Measurements from ENCODE around the gene ZNF575.
"Not testable (repeated sequence)": the region's sequence is repeated elsewhere in the genome, so short reads cannot be mapped to it uniquely, and the experiment has no call there.

ZNF575 gene

DNA sequence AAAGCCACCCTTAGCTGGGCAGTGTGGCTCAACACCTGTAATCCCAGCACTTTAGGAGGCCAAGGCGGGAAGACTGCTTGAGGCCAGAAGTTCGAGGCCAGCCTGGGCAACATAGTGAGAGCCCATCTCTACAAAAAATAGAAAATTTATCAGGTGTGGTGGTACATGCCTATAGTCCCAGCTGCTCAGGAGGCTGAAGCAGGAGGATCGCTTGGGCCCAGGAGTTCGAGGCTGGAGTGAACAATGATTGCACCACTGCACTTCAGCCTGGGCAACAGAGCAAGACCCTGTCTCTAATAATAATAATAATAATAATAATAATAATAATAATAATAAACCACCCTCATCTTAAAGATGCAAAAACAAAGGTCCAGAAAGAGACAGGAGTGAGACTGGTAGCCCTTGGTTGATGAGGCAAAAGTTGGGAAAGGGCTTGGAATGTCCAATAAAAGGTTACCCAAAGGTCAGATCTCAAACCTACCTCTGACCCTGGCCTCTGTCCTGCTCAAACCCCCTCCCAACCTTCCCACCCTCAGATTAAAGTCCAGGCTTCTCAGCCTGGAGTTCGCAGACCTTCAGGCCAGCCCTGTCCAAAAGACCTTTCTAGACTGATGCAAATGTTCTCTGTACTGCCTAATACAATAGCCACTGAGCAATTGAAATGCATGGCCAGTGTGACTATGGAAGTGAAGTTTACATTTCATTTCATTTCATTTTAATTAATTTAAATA, 9.1 kb downstream of the ZNF575 start:
- DNase-seq (ENCODE audit: low read depth in 1 of 2, low spot score in 1 of 2) = no peak

DNA sequence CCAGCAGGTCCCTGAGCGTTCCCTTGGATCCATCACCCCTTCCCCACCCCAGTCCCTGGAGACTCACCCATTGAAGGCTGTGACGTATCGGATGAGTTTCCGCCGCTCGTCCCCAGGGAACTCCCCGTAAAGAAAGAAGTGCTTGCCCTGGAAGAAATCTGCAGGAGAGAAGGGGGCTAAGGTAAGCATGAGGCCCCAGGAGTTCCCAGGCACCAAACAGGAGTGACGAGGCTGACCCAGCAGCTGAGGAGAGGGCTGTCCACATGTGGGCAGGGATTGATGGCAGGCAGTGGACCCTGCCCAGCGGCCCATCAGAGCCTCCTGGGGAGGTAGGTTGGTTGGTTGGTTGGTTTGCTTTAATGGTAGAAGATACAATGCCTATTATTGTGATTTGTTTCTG, 11.1 kb downstream of the ZNF575 start:
- no peak for DNase-seq (ENCODE audit: low read depth in 1 of 2, low spot score in 1 of 2)

DNA sequence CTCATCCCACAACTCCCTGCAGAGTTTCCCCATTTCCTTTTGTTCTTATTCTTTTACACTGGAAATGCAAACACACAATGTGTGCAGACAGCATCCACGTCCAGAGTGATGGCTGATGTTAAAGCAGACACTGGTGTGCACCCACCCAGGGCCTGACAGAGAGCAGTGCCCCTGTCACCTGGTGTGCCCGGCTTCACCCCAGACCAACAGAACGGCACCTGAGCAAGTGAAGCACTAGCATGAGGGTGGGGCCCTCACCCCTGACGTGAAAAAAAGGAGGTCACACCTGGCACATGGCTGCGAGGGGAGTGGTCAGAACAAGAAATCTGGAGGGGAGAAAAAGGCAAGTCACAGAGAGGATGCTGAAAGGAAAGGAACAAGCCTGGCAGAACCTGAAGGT, 12.3 kb downstream of the ZNF575 start:
- no peak for DNase-seq (ENCODE audit: low read depth in 1 of 2, low spot score in 1 of 2)

DNA sequence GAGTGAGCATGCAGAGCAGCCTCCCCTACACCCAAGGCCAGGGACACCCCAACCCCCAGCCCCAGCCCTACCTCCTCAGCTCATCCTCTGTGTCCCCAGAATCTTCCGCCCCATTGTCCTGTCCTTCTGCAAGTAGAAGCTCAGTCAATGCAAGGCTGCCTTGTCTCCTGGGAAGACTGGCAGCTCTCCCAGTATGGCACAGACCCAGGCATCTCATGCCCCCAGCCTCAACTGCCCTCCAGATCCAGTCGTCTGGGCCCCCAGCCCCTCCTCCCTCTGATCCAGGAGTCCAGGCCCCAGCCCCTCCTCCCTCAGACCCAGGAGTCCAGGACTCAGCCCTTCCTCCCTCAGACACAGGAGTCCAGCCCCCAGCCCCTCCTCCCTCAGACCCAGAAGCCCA, 13.0 kb downstream of the ZNF575 start:
- no peak for DNase-seq (ENCODE audit: low read depth in 1 of 2, low spot score in 1 of 2)

DNA sequence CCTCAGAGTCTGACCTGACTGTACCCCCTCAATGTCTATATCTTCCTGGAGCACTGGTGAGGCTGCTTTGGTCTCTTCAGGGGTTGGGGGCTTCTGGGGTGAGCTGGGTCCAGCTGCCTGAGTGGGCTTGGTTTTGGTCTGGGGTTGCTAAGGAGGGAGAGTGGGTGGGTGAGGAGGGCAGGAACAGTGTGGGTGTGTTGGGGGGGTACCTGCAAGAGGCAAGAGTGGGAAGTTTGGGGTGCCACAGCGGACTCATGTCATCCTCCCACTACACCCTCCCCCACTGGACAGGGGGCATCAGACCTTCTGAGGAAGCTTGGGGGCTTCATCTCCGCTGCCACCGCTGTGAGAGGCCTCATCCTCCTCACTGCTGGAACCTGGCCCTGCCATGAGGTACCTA, 13.6 kb downstream of the ZNF575 start:
- DNase-seq (ENCODE audit: low read depth in 1 of 2, low spot score in 1 of 2) = no peak

DNA sequence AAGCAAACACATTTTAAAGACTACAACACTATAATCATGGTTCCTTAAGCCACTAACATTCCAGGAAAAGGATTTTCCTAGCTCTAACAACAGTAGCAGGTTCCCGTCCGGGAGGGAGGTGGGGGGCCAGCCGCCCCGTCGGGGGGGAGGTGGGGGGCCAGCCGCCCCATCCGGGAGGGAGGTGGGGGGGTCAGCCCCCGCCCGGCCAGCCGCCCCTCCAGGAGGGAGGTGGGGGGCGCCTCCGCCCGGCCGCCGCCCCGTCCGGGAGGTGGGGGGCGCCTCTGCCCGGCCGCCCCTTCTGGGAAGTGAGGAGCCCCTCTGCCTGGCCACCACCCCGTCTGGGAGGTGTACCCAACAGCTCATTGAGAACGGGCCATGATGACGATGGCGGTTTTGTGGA, 14.9 kb downstream of the ZNF575 start:
- not testable (repeated sequence) for DNase-seq (ENCODE audit: low read depth in 1 of 2, low spot score in 1 of 2)

DNA sequence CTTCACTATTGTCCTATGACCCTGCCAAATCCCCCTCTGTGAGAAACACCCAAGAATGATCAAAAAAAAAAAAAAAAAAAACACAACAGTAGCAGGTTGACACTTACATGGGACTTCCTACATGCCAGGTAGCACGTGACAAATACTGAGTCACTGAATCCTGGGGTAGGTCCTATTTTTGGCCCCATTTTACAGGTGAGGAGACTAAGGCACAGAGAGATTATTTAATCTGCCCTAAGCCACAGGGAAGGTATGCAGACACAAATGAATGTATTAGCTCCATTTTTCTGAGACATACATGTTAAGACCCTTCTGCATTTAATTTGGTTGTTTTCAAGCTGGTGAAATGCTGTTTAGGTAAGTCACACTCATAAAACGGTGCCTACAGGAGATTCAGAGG, 15.7 kb downstream of the ZNF575 start:
- DNase-seq (ENCODE audit: low read depth in 1 of 2, low spot score in 1 of 2) = no peak

DNA sequence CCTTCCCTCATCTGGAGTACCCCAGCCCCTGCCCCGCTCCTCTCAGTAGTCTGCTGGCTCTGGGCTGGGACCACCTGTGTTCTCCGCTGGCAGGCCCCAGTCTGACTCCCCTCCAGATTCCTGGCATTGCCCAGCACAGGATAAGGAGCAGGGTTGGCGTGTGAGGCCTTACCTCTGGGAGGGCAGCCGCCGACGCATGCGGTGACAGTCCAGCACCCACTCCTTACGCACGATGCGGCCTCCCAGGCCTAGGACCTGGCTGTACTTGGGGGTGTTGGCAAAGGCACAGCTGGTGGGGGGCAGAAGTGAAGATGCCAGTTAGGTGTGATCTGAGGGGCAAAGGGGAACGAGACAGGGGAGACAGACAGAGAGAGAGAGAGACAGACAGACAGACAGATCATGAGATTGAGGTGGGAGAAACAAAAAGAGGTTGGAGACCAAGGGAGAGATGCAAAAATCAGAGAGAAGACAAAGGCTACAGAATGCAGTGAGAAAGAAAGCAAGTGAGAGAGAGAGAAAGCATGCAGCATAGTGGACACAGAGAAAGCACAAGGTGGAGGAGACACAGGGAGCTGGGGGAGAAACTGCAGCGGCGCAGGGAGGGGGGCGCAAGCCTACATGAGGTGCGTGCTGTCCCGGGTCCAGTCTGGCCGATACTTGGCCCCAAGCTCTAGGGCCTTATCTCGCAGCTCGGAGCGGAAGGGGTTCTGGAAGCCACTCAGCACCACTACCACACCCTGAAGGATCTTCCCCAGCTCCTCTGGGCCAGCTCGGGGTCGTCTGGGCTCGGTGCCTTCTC, 18.6 kb downstream of the ZNF575 start:
- no peak for DNase-seq (ENCODE audit: low read depth in 1 of 2, low spot score in 1 of 2)

DNA sequence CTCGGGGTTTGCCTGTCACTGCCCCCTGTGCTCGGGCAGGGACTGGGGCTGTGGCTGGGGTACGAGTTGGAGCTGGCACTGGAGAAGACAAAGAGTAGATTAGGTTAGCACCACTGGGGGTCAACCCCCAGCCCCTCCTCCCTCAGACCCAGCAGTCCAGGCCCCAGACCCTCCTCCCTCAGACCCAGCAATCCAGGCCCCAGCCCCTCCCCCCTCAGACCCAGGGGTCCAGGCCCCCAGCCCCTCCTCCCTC, 19.1 kb downstream of the ZNF575 start:
- DNase-seq (ENCODE audit: low read depth in 1 of 2, low spot score in 1 of 2) = no peak

DNA sequence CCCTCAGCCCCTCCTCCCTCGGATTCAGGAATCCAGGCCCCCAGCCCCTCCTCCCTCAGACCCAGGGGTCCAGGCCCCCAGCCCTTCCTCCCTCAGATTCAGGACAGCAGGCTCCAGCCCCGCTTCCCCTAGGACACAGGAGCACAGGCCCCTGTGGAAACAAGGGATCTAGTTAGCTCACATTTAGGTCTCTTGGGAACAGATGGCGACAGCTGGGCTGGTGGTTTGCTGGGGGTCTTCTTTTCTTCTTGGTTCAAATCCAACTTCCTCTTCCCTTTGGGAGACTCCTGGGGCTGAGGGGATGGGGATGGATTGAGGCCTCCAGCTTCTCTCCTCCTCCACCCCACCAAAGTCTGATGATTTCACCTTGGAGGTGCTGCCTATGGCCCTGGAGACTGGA, 19.6 kb downstream of the ZNF575 start:
- no peak for DNase-seq (ENCODE audit: low read depth in 1 of 2, low spot score in 1 of 2)

DNA sequence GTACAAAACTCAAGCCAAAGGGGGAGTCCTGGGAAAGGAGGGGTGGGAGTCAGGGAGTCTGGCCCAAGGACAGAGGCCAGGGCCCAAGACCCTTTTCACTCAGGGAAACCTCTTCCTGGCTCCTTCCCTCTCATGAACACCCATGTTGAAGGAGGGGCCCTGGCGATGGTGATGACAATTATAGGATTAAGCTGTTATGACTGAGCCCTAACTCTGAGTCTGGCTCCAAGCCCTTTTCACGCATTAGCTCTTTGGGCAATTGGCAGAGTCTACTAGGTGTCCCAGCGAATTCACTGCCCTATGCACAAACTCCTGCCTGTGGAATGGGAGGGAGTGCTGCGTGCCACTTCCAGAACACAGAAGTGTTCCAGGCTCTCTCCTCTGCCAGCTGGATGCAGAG, 20.7 kb downstream of the ZNF575 start:
- no peak for DNase-seq (ENCODE audit: low read depth in 1 of 2, low spot score in 1 of 2)

DNA sequence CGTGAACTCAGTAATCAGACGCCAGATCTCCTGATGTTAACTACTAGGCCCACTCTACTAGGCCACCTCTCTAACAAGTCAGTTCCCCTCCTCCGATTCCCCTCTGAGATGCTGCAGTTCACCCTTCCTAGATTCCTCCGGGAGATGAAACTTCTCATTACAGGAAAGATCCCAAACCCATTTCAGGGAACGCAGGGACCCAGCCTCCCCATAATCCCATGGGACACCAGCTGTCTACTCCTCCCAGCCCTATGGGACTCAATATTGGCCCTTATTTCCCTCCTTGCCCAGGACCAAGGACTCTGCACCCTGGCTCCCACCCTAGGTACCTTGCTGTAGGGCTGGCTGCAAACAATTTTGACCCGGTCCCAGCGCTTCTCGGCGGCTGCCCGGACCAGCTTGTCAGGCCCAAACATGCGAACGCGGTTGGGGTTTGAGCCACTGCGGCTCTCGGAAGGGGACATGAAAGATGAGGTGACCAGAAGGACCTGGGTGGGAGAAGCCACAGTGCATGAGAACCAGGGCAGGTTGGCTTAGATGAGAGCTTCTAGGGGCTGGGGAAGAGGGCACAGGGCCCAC, 21.4 kb downstream of the ZNF575 start:
- DNase-seq (ENCODE audit: low read depth in 1 of 2, low spot score in 1 of 2) = no peak

DNA sequence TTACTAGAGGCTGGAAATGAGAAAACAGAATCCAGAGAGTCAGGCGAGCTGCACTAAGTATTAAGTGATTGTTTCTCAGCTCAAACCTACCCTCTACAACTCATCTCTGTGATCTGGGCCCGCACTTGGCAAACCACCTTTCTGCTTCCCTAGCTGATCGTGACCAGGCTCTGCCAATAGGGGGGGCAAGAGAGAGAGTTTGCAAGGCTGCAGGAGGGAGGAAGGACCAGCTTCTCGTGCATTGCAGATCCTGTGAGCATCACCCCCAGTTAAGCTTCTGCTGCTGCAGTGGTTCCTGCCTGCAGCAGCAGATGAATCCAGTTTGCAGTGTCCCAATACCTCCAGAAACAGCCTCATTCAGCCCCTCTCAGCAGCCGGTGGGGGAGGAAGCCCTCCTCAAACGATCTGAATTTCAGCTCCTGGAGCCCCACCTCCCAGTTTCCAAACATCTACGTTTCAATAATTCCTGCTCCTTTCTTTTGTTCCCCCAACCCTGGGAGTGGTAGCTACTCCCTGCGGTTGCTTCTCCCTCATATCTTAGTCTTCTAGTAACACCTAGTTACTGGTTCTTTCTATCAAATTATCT, 22.3 kb downstream of the ZNF575 start:
- peak; percentile 56 to 78 for DNase-seq (ENCODE audit: low read depth in 1 of 2, low spot score in 1 of 2)

DNA sequence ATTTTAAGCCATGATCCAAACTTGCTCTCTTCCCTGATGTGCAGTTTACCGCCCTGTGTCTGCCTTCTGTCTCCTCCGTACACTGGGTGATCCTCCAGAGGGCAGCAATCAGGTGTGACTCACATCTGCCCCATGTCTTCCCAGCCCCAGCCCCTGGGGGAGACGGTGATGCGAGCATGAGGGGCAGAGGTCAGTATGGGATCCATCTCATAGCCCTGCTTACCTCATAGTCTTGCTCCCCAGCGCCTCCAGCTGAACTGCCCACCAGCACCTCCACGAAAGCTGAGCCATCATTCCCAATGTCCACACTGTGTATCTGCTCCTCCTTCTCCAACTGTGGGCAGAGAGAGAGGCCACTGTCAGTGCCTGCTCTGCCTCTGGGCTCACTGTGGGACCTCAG, 27.7 kb downstream of the ZNF575 start:
- no peak for DNase-seq (ENCODE audit: low read depth in 1 of 2, low spot score in 1 of 2)

DNA sequence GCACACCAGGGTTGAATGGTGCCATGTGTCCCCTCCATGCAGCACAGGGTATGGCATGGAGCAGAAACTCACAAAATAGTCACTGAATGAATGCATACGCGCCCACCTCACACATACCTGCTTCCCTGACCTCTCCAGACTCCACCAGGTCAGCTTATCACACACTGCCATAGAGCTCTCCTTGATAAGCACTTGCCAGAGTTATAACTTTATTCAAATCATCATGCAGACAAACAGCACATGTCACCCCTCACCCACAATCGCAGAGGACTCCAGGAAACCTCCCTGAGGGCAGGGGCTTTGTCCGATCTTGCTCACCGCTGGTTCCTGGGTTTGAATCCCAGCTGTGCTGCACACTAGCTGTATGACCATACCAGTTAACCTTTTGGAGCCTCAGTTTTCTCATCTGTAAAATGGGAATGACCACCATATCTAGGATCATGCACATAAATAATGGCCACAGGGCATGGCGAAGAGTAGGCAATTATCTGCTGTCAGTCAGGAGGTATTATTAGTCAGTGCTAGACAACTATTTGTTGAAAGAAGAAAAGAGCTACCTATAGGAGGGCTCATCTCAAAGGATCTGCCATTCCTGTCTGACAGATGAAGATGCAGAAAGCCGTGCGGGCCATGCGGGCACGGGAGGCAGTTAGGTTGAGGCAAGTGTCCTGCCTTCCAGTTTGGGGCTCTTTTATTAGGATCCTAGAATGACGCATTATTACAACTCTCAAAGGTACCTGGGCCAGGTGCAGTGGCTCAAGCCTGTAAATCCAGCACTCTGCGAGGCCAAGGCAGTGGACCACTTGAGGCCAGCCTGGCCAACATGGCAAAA, 28.4 kb downstream of the ZNF575 start:
- no peak for DNase-seq (ENCODE audit: low read depth in 1 of 2, low spot score in 1 of 2)

DNA sequence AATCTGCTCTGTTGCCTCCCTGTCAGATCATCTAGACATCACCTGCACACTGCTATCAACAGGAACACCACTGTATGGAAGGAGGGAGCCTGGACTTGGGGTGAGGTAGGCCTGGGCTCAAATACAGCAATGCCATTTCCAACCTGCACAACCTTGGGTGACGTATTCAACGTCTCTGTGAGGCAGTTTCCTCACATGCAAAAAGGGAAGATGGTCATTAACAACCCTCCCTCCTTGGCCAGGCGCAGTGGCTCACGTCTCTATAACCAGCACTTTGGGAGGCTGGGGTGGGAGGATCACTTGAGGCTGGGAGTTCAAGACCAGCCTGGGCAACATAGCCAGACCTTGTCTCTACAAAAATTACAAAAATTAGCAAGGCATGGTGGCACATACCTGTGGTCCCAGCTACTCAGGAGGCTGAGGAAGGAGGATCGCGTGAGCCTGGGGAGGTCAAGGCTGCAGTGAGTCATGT, 29.3 kb downstream of the ZNF575 start:
- no peak for DNase-seq (ENCODE audit: low read depth in 1 of 2, low spot score in 1 of 2)

DNA sequence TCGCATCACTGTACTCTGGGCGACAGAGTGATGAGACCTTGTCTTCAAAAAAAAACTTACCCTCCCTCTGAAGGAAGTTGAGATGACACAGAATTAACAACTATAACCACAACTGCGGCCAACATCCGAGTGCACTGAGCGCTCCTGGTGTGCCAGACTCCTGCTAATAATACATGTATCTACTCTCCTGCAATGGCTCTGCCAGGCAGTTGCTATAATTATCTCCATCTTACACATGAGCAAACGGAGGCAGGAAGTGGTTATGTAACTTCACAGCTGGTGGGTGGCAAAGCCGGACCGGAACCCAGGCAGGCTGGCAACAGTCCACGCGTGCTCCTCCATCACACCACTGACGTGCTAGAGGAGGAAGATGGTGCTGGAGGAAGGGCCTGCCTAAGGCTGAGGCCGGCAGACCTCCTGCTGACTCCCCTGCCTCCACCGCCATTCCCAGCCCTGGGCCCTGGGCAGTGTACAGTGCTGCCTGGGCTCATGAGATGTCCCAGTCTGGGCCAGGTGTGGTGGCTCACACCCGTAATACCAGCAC, 29.8 kb downstream of the ZNF575 start:
- peak; percentile 21 to 72 for DNase-seq (ENCODE audit: low read depth in 1 of 2, low spot score in 1 of 2)

DNA sequence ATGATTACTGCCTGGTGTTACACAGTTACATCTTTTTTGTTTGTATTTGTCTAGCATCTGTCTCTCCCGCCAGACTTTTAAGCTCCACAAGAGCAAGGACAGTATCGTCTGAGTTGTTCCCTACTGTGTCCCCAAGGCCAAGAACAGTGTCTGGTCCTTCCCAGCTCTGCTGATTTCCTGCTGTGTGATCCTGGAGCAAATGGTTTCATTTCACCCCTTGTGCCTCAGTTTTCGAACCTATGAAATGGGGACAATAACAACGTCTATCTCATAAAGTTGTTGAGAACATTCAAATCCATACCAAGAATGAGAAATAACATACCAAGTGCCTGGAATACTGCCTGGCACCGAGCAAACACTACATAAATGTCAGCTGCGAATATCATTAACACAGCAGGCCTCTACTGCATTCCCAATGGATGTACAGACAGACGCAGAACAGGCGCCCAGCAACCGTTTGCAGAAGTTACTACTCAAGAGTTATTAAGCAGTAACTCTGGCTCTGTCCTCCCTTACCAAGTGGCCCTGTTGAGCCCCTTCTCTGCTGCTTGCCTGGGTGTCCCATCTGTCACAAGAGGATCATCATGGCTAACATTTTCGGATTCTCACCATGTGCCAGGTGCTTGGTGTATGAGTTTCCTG, 30.9 kb downstream of the ZNF575 start:
- no peak for DNase-seq (ENCODE audit: low read depth in 1 of 2, low spot score in 1 of 2)

DNA sequence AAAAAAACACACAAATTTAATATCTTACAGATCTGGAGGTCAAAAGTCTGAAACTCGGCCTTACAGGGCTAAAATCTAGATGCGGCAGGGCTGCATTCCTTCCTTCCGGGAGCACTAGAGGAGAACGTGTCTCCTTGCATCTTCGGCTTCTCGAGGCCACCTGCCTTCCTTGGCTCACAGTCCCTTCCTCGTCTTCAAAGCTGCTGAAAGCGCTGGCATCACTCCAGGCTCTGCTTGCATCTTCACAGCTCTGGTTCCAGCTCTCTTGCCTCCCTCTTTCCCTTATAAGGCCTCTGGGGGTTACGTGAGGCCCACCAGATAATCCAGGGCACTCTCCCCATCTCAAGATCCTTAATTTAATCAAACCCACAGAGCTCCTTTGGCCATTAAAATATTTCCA, 31.8 kb downstream of the ZNF575 start:
- no peak for DNase-seq (ENCODE audit: low read depth in 1 of 2, low spot score in 1 of 2)

DNA sequence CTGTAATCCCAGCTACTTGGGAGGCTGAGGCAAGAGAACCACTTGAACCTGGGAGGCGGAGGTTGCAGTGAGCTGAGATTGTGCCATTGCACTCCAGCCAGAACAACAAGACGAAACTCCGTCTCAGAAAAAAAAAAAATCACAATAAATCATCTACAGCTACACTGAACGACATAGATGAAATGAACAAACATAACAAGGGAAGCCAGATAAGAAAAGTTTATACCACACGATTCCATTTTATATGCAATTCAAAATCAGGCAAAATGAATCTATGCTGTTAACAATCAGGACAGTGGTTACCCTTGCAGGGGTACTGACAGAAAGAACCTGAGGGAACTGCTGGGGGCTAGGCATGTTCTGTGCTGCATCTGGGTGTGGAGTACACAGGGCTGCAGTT, 36.7 kb downstream of the ZNF575 start:
- DNase-seq (ENCODE audit: low read depth in 1 of 2, low spot score in 1 of 2) = no peak
